HepG2 (cell line): ENCODE data around the gene SLC25A10. TPM values are rescaled to one million over a fixed set of nuclear protein-coding genes. Genes with fewer than 3 reads are reported as not detected.

Source experiments
- AKNA ChIP-seq: sonication (generic); formaldehyde crosslinking; IDR thresholded peaks from 2 replicates; pipeline ENCODE4 v1.4.0; 2020; ENCODE audit warnings: missing genetic modification reagents, borderline replicate concordance
- ARID2 ChIP-seq: sonication (generic); formaldehyde crosslinking; IDR thresholded peaks from 2 replicates; pipeline ENCODE4 v1.8.1; 2022; ENCODE audit warnings: mild to moderate bottlenecking, missing genetic modification reagents, borderline replicate concordance
- ATF7 ChIP-seq, 2 experiments: fragments of 450-650 bp in 1 of 2; sonication (generic) in 1 of 2; formaldehyde crosslinking in 1 of 2; IDR thresholded peaks; 2 replicates each; pipeline versions ENCODE4 v1.4.0 to v1.6.1; 2016 to 2020; ENCODE audit warnings: antibody characterized with exemption in 1 of 2, mild to moderate bottlenecking in 1 of 2, missing genetic modification reagents in 1 of 2
- CENPT ChIP-seq: sonication (generic); formaldehyde crosslinking; IDR thresholded peaks from 2 replicates; pipeline ENCODE4 v1.8.0; 2022; ENCODE audit warnings: low read depth, mild to moderate bottlenecking, moderate library complexity, missing genetic modification reagents
- CHCHD3 ChIP-seq: sonication (generic); formaldehyde crosslinking; IDR thresholded peaks from 2 replicates; pipeline ENCODE4 v1.8.0; 2022; ENCODE audit warnings: mild to moderate bottlenecking, missing genetic modification reagents, moderate library complexity
- FOSL1 ChIP-seq: sonication (generic); formaldehyde crosslinking; IDR thresholded peaks from 2 replicates; pipeline ENCODE4 v1.9.0; 2021; ENCODE audit warnings: missing genetic modification reagents, borderline replicate concordance
- GPN1 ChIP-seq: sonication (generic); formaldehyde crosslinking; IDR thresholded peaks from 2 replicates; pipeline ENCODE4 v1.5.1; 2020; ENCODE audit warnings: missing genetic modification reagents, borderline replicate concordance
- MEIS2 ChIP-seq: sonication (generic); formaldehyde crosslinking; IDR thresholded peaks from 2 replicates; pipeline ENCODE4 v1.9.0; 2021; ENCODE audit warnings: mild to moderate bottlenecking, missing genetic modification reagents
- NCOA2 ChIP-seq: sonication (generic); formaldehyde crosslinking; IDR thresholded peaks from 2 replicates; pipeline ENCODE4 v1.8.0; 2022; ENCODE audit warnings: inconsistent platforms
- NFKBIZ ChIP-seq: IDR thresholded peaks from 2 replicates; pipeline ENCODE4 v1.6.1; 2018; ENCODE audit warnings: missing genetic modification reagents, missing compliant biosample characterization
- POLR2AphosphoS2 ChIP-seq: IDR thresholded peaks from 2 replicates; pipeline ENCODE4 v1.6.1; 2011; ENCODE audit warnings: low read depth, low read length, improper control_type of control experiment
- TEAD3 ChIP-seq: optimal IDR thresholded peaks from 2 replicates; pipeline ENCODE3; 2016; ENCODE audit warnings: borderline replicate concordance
- TGIF2 ChIP-seq: IDR thresholded peaks from 2 replicates; pipeline ENCODE4 v1.6.1; 2016; ENCODE audit warnings: control low read depth, missing compliant biosample characterization
- YY1 ChIP-seq: IDR thresholded peaks from 2 replicates; pipeline ENCODE4 v1.6.1; 2011; ENCODE audit warnings: low read length, low read depth, moderate library complexity, mild to moderate bottlenecking; ENCODE audit not compliant: insufficient read depth, insufficient replicate concordance
- ZNF660 ChIP-seq: sonication (generic); formaldehyde crosslinking; IDR thresholded peaks from 2 replicates; pipeline ENCODE4 v1.5.1; 2020; ENCODE audit warnings: mild to moderate bottlenecking, low read depth, missing genetic modification reagents, borderline replicate concordance
- polyA plus RNA-seq, 8 experiments: library from polyadenylated mRNA; depleted of rRNA in 3 of 8; stranded (reverse) in 7 of 8; unstranded in 1 of 8; fragments of >200 nt; fragmentation: Illumina TruSeq in 4 of 8; extraction: Trizol in 4 of 8; gene quantifications; 2 replicates each; pipeline versions ENCODE4 v1.2.1 to v1.2.3, GENCODE V29; 2011 to 2016; ENCODE audit warnings: low read depth in 4 of 8, missing spikeins in 1 of 8, mixed read lengths in 1 of 8; ENCODE audit not compliant: insufficient read depth in 1 of 8
- total RNA-seq, 5 experiments: library from RNA; depleted of rRNA; stranded (reverse); fragments of >200 nt; fragmentation: Illumina TruSeq; extraction: Trizol; gene quantifications; 2 replicates each; pipeline ENCODE4 v1.2.3, GENCODE V29; 2016; ENCODE audit warnings: low read depth in 1 of 5
- TF ChIP-seq, protein P1 (sequence below): sonication (generic); formaldehyde crosslinking; IDR thresholded peaks from 2 replicates; pipeline ENCODE4 v1.4.0; 2020; ENCODE audit warnings: missing genetic modification reagents
- TF ChIP-seq, protein P2 (sequence below): sonication (generic); formaldehyde crosslinking; IDR thresholded peaks from 2 replicates; pipeline ENCODE4 v1.5.0; 2020; ENCODE audit warnings: missing genetic modification reagents
- TF ChIP-seq, protein P3 (sequence below): sonication (generic); formaldehyde crosslinking; IDR thresholded peaks from 2 replicates; pipeline ENCODE4 v1.4.0; 2020; ENCODE audit warnings: missing genetic modification reagents; ENCODE audit errors: not compliant biosample characterization
- TF ChIP-seq, protein P4 (sequence below): sonication (generic); formaldehyde crosslinking; IDR thresholded peaks from 2 replicates; pipeline ENCODE4 v1.5.1; 2020; ENCODE audit warnings: missing genetic modification reagents, mild to moderate bottlenecking, borderline replicate concordance

SLC25A10 gene
- total and polyA plus RNA-seq, 2 of the 13 experiments (the other 11 are each of a cell fraction or from before 2014, with no cell fraction given): 46.5 to 140 TPM

DNA sequence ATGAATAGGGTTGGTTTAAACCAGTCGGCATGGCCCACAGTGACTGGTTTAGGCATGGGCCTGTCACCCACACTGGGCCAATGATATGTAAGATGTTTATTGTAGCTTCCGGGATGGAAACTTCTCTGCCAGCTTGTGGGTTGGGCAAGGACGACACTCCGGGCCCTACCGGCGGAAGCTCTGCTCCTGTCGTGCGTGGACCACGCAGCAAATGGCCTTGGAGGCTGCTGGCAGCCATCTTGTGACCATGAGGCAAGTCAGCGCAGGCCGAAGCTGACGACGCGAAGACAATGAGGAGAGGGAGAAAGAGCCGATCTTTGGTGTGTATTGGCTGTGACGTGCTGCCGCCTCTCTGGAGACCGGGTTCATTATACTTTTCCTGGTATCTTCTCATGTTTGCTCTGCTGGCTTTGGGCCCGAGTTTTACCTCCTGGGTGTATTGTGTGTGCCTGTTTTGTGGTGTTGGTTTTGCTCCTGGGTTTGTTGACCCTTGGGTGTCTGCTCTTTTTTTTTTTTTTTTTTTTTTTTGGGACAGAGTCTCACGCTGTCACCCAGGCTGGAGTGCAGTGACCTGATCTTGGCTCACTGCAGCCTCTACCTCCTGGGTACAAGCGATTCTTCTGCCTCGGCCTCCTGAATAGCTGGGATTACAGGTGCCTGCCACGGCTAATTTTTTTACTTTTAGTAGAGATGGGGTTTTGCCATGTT is 15.4 kb downstream of the SLC25A10 start (continued):
- peak; percentile 98 for TF ChIP-seq AKNA
- TF ChIP-seq, protein P1, sequence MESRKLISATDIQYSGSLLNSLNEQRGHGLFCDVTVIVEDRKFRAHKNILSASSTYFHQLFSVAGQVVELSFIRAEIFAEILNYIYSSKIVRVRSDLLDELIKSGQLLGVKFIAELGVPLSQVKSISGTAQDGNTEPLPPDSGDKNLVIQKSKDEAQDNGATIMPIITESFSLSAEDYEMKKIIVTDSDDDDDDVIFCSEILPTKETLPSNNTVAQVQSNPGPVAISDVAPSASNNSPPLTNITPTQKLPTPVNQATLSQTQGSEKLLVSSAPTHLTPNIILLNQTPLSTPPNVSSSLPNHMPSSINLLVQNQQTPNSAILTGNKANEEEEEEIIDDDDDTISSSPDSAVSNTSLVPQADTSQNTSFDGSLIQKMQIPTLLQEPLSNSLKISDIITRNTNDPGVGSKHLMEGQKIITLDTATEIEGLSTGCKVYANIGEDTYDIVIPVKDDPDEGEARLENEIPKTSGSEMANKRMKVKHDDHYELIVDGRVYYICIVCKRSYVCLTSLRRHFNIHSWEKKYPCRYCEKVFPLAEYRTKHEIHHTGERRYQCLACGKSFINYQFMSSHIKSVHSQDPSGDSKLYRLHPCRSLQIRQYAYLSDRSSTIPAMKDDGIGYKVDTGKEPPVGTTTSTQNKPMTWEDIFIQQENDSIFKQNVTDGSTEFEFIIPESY (CRISPR knock-in tag): peak; percentile 90
- peak; percentile 95 for TF ChIP-seq GPN1 (CRISPR knock-in tag)
- peak; percentile 86 for TF ChIP-seq NCOA2 (CRISPR knock-in tag)
- TF ChIP-seq YY1: peak; percentile 96
- TF ChIP-seq, protein P2, sequence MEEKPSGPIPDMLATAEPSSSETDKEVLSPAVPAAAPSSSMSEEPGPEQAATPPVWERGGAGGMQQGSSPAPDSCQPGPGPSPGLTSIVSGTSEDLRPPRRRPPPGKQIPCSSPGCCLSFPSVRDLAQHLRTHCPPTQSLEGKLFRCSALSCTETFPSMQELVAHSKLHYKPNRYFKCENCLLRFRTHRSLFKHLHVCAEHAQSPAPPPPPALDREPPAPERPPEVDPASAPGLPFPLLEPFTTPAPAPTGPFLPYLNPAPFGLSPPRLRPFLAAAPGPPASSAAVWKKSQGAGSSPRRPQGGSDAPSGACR (CRISPR knock-in tag): no peak; the same call in 1 of the 2 replicates
- no peak for TF ChIP-seq ATF7 (IDR thresholded peaks at IDR 0.05)
- peak; percentile 94 for TF ChIP-seq ATF7 (CRISPR knock-in tag; IDR thresholded peaks at IDR 0.05)
- TF ChIP-seq CENPT: peak; percentile 96
- peak; percentile 94 for TF ChIP-seq MEIS2 (CRISPR knock-in tag)
- TF ChIP-seq, protein P3, sequence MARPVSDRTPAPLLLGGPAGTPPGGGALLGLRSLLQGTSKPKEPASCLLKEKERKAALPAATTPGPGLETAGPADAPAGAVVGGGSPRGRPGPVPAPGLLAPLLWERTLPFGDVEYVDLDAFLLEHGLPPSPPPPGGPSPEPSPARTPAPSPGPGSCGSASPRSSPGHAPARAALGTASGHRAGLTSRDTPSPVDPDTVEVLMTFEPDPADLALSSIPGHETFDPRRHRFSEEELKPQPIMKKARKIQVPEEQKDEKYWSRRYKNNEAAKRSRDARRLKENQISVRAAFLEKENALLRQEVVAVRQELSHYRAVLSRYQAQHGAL (CRISPR knock-in tag): peak; percentile 98
- 0 out of 2 replicates have a peak, but pooled peaks have one; percentile 89 for TF ChIP-seq ZNF660 (CRISPR knock-in tag)
- TF ChIP-seq POLR2AphosphoS2: peak; percentile 83; the same call in 1 of the 2 replicates
- peak; percentile 49; the same call in 1 of the 2 replicates for TF ChIP-seq FOSL1 (CRISPR knock-in tag)
- peak; percentile 97 for TF ChIP-seq CHCHD3 (CRISPR knock-in tag)
- TF ChIP-seq NFKBIZ (CRISPR knock-in tag): peak; percentile 95
- 0 out of 2 replicates have a peak, but pooled peaks have one; percentile 24 for TF ChIP-seq ARID2 (CRISPR knock-in tag)
- peak; percentile 86 for TF ChIP-seq TGIF2 (CRISPR knock-in tag)
- TF ChIP-seq TEAD3 (CRISPR knock-in tag): peak; percentile 82
- TF ChIP-seq, protein P4, sequence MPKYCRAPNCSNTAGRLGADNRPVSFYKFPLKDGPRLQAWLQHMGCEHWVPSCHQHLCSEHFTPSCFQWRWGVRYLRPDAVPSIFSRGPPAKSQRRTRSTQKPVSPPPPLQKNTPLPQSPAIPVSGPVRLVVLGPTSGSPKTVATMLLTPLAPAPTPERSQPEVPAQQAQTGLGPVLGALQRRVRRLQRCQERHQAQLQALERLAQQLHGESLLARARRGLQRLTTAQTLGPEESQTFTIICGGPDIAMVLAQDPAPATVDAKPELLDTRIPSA (CRISPR knock-in tag): 0 out of 2 replicates have a peak, but pooled peaks have one; percentile 66
